Prostate gland (tissue), 2 donors: Measurements from ENCODE around the gene HKDC1.
"Not testable (repeated sequence)": the region's sequence is repeated elsewhere in the genome, so short reads cannot be mapped to it uniquely, and the experiment has no call there.

Experiments used
- CTCF ChIP-seq, 4 experiments: fragments of 200-600 bp in 2 of 4; fragments of 450-650 bp in 2 of 4; sonication (generic) in 2 of 4; IDR thresholded peaks; 1 replicate in 3 of 4; 2 replicates in 1 of 4; pipeline ENCODE4 v1.5.1; 2016 to 2019; ENCODE audit warnings: antibody characterized with exemption in 4 of 4, mild to moderate bottlenecking in 2 of 4, moderate library complexity in 2 of 4
- POLR2A ChIP-seq: fragments of 450-650 bp; IDR thresholded peaks from one replicate; pipeline ENCODE4 v1.6.1; 2016; ENCODE audit warnings: antibody characterized with exemption, mild to moderate bottlenecking
- POLR2AphosphoS5 ChIP-seq: sonication (generic); formaldehyde crosslinking; IDR thresholded peaks from one replicate; pipeline ENCODE4 v1.6.1; 2017; ENCODE audit warnings: antibody characterized with exemption

GRCh38 chr10:69308304-69308703 lies 88.2 kb downstream of the HKDC1 start:
- TF ChIP-seq POLR2A; POLR2AphosphoS5; CTCF (IDR thresholded peaks at IDR 0.05): not testable (repeated sequence)
